HepG2 (cell line): Measurements from ENCODE around the gene MRFAP1.

ENCODE experiments used
- BHLHE40 ChIP-seq: IDR thresholded peaks from 2 replicates; pipeline ENCODE4 v1.6.1; 2011; ENCODE audit warnings: low read length, improper control_type of control experiment
- CBFB ChIP-seq: sonication (generic); formaldehyde crosslinking; IDR thresholded peaks from 2 replicates; pipeline ENCODE4 v1.4.0; 2020; ENCODE audit warnings: missing genetic modification reagents
- JARID2 ChIP-seq: sonication (generic); formaldehyde crosslinking; IDR thresholded peaks from 2 replicates; pipeline ENCODE4 v1.8.1; 2023; ENCODE audit warnings: missing genetic modification reagents, inconsistent platforms; ENCODE audit not compliant: insufficient replicate concordance
- KIAA2018 ChIP-seq: sonication (generic); formaldehyde crosslinking; IDR thresholded peaks from 2 replicates; pipeline ENCODE4 v1.5.0; 2020; ENCODE audit warnings: mild to moderate bottlenecking, missing genetic modification reagents, borderline replicate concordance
- MBNL3 ChIP-seq: fragments of 250-450 bp; sonication (Bioruptor Pico); conservative IDR thresholded peaks from 2 replicates; pipeline ENCODE4 v1.8.0; 2022; ENCODE audit warnings: mild to moderate bottlenecking, inconsistent platforms
- REST ChIP-seq, 2 experiments: IDR thresholded peaks; 2 replicates each; pipeline ENCODE4 v1.6.1; 2011 to 2012; ENCODE audit warnings: low read length in 2 of 2, borderline replicate concordance in 1 of 2, low read depth in 1 of 2, mild to moderate bottlenecking in 1 of 2, moderate library complexity in 1 of 2
- STAT5B ChIP-seq: sonication (generic); formaldehyde crosslinking; IDR thresholded peaks from 2 replicates; pipeline ENCODE4 v1.4.0; 2020; ENCODE audit warnings: missing genetic modification reagents
- ZEB1 ChIP-seq: IDR thresholded peaks from 2 replicates; pipeline ENCODE4 v1.6.1; 2012; ENCODE audit warnings: mild to moderate bottlenecking, low read depth, inconsistent platforms; ENCODE audit not compliant: insufficient replicate concordance
- ZNF383 ChIP-seq: sonication (generic); formaldehyde crosslinking; IDR thresholded peaks from 2 replicates; pipeline ENCODE4 v1.4.0; 2020; ENCODE audit warnings: missing genetic modification reagents, mild to moderate bottlenecking, borderline replicate concordance
- ZSCAN20 ChIP-seq: sonication (generic); formaldehyde crosslinking; IDR thresholded peaks from 2 replicates; pipeline ENCODE4 v1.4.0; 2020; ENCODE audit warnings: missing genetic modification reagents, mild to moderate bottlenecking, borderline replicate concordance
- TF ChIP-seq, protein P1 (sequence below): sonication (generic); formaldehyde crosslinking; IDR thresholded peaks from 2 replicates; pipeline ENCODE4 v1.5.1; 2020; ENCODE audit warnings: missing genetic modification reagents, mild to moderate bottlenecking, borderline replicate concordance

GRCh38 chr4:6613676-6614651, 26.5 kb upstream of the MRFAP1 start:
- TF ChIP-seq ZNF383 (CRISPR knock-in tag) (no peak), STAT5B (no peak), CBFB (CRISPR knock-in tag) (no peak), KIAA2018 (CRISPR knock-in tag) (no peak), REST (IDR thresholded peaks at IDR 0.05; ENCODE audit: borderline replicate concordance in 1 of 2, low read depth in 1 of 2, low read length in 2 of 2) (no peak), BHLHE40 (no peak), JARID2 (no peak), ZSCAN20 (CRISPR knock-in tag) (no peak), ZEB1 (no peak), MBNL3 (CRISPR knock-in tag) (no peak)
- TF ChIP-seq, protein P1, sequence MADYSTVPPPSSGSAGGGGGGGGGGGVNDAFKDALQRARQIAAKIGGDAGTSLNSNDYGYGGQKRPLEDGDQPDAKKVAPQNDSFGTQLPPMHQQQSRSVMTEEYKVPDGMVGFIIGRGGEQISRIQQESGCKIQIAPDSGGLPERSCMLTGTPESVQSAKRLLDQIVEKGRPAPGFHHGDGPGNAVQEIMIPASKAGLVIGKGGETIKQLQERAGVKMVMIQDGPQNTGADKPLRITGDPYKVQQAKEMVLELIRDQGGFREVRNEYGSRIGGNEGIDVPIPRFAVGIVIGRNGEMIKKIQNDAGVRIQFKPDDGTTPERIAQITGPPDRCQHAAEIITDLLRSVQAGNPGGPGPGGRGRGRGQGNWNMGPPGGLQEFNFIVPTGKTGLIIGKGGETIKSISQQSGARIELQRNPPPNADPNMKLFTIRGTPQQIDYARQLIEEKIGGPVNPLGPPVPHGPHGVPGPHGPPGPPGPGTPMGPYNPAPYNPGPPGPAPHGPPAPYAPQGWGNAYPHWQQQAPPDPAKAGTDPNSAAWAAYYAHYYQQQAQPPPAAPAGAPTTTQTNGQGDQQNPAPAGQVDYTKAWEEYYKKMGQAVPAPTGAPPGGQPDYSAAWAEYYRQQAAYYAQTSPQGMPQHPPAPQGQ (CRISPR knock-in tag): no peak
